ENCODE results near the gene ERBB4. TPM values are rescaled to one million over a fixed set of nuclear protein-coding genes. Genes with fewer than 3 reads are reported as not detected.

ERBB4 gene
- total RNA-seq, 4 donors from 2014 or later = 0.09 to 0.67 TPM; not detected in 2

DNA sequence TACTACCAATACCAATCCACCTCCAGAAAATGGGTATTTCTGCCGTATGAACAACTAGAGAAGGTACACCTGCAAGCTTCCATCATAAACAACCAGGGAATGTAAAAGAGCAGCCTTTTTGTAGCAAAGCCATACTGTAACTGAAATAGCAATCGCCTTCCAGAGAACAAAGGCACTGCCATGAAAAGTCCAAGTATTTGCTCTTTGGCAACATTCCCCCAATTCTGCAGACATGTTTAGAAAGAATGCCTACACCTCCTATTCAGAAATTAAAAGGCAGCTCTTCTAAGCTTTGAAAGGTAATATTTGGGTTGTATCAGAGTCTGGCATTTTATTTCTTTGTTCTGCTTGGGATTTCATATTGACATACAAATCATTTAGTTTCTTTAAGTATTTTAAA lies 487.7 kb downstream of the ERBB4 start:
- Histone ChIP-seq H3K9me3 (peaks cover 0 to 2% (median 0%) of the 10 kb centered on the region in 4 donors), H3K27me3 (no peaks in the 10 kb centered on the region), H3K4me3 (no peak overlapping the region), H3K27ac (no peak overlapping the region), H3K36me3 (no peaks in the 10 kb centered on the region), H3K4me1 (no peaks in the 10 kb centered on the region)
- TF ChIP-seq, protein P1, sequence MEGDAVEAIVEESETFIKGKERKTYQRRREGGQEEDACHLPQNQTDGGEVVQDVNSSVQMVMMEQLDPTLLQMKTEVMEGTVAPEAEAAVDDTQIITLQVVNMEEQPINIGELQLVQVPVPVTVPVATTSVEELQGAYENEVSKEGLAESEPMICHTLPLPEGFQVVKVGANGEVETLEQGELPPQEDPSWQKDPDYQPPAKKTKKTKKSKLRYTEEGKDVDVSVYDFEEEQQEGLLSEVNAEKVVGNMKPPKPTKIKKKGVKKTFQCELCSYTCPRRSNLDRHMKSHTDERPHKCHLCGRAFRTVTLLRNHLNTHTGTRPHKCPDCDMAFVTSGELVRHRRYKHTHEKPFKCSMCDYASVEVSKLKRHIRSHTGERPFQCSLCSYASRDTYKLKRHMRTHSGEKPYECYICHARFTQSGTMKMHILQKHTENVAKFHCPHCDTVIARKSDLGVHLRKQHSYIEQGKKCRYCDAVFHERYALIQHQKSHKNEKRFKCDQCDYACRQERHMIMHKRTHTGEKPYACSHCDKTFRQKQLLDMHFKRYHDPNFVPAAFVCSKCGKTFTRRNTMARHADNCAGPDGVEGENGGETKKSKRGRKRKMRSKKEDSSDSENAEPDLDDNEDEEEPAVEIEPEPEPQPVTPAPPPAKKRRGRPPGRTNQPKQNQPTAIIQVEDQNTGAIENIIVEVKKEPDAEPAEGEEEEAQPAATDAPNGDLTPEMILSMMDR (IDR thresholded peaks at IDR 0.05) = no peak
- TF ChIP-seq POLR2A (IDR thresholded peaks at IDR 0.05) = no peak
- DNase-seq = no peak

- Histone ChIP-seq H3K9me3 (no peaks in the 10 kb centered on the region), H3K4me1 (no peaks in the 10 kb centered on the region), H3K27me3 (no peaks in the 10 kb centered on the region), H3K4me3 (no peak overlapping the region), H3K27ac (no peak overlapping the region), H3K36me3 (no peaks in the 10 kb centered on the region)
- DNase-seq = no peak
- TF ChIP-seq, protein P1 (IDR thresholded peaks at IDR 0.05) = no peak
- TF ChIP-seq POLR2A (IDR thresholded peaks at IDR 0.05) = no peak
These were observed 496.0 kb downstream of the ERBB4 start for GRCh38 chr2:212042562-212042961.

- Histone ChIP-seq H3K9me3 (no peaks in the 10 kb centered on the region), H3K36me3 (no peaks in the 10 kb centered on the region), H3K4me3 (no peak overlapping the region), H3K27me3 (no peaks in the 10 kb centered on the region), H3K27ac (no peak overlapping the region), H3K4me1 (no peaks in the 10 kb centered on the region)
- TF ChIP-seq, protein P1 (IDR thresholded peaks at IDR 0.05) = no peak
- TF ChIP-seq POLR2A (IDR thresholded peaks at IDR 0.05) = no peak
- no peak for DNase-seq
These were observed 501.5 kb downstream of the ERBB4 start for GRCh38 chr2:212037062-212037461.

DNA sequence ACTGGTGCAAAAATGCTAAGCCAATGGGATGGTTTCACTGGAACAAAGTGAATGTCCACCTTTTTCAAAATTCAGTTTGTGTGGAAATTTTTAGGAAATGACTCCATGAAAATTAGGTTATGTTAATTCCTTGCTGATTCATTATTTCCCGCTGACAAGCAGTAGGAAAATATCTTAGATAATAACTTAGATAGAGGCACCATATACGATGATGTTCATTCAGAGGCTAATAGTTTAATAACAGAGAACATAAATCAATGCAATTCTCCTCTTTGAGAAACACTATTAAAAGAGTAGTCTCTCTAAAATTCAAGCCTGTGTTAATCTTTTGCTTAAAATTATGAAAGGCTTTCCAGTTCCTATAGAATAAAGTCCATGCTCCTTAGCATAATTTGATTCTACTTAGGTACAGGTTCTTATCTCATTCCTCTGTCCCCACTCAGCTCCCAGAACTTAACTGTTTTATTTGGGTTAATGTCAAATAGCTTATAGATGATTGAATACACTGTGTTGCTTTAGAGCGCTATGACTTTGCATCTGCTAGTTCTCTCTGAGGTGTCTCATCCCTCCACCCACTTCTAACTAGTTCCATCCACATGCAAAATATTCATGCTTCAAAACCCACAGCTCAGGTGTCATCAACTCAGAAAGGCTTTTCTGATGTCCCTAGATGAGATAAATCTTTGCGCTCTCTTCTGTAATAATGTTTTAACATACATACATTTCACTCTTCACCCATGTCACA lies 503.6 kb downstream of the ERBB4 start:
- TF ChIP-seq, protein P1 (IDR thresholded peaks at IDR 0.05) = no peak
- no peak for TF ChIP-seq POLR2A (IDR thresholded peaks at IDR 0.05)
- Histone ChIP-seq H3K27ac (no peak overlapping the region), H3K9me3 (no peaks in the 10 kb centered on the region), H3K27me3 (no peaks in the 10 kb centered on the region), H3K4me3 (no peak overlapping the region), H3K36me3 (no peaks in the 10 kb centered on the region), H3K4me1 (no peaks in the 10 kb centered on the region)
- DNase-seq = no peak

- no peaks in the 10 kb centered on the region for H3K4me1 ChIP-seq
- no peak overlapping the region for H3K4me3 ChIP-seq
- no peaks in the 10 kb centered on the region for H3K9me3 ChIP-seq
- H3K27ac ChIP-seq = no peak overlapping the region
- H3K27me3 ChIP-seq = no peaks in the 10 kb centered on the region
- no peak for DNase-seq
- TF ChIP-seq POLR2A (IDR thresholded peaks at IDR 0.05) = no peak
- TF ChIP-seq, protein P1 (IDR thresholded peaks at IDR 0.05) = no peak
- no peaks in the 10 kb centered on the region for H3K36me3 ChIP-seq
These were observed 504.7 kb downstream of the ERBB4 start for GRCh38 chr2:212033888-212034287.

Measured in Peyer's patch (tissue), 4 donors.